Mucosa of stomach (tissue), 1 donor: ENCODE data around the gene HSPB2.

Source experiments
- H3K27me3 ChIP-seq: one replicate; pipeline ENCODE4 v1.7.0; 2013; ENCODE audit warnings: mild to moderate bottlenecking, low read length; ENCODE audit not compliant: control insufficient read depth, insufficient read depth
- H3K36me3 ChIP-seq: one replicate; pipeline ENCODE4 v1.7.0; 2013; ENCODE audit warnings: low read length; ENCODE audit not compliant: control insufficient read depth, insufficient read depth
- H3K4me1 ChIP-seq: one replicate; pipeline ENCODE4 v1.7.0; 2013; ENCODE audit warnings: mild to moderate bottlenecking, low read length; ENCODE audit not compliant: control insufficient read depth, insufficient read depth
- H3K4me3 ChIP-seq: one replicate; pipeline ENCODE4 v1.7.0; 2013; ENCODE audit warnings: low read length
- H3K9ac ChIP-seq: one replicate; pipeline ENCODE4 v1.7.0; 2013; ENCODE audit warnings: mild to moderate bottlenecking, low read length, moderate library complexity
- H3K9me3 ChIP-seq: one replicate; pipeline ENCODE4 v1.7.0; 2013; ENCODE audit warnings: mild to moderate bottlenecking, low read length, moderate library complexity; ENCODE audit not compliant: control insufficient read depth
- donor health status: Pancreatic carcinoma.

The HSPB2 gene

GRCh38 chr11:111905411-111905810 lies 7.1 kb upstream of the HSPB2 start:
- Histone ChIP-seq H3K4me3 (no peak overlapping the region), H3K9me3 (no peaks in the 10 kb centered on the region), H3K36me3 (no peaks in the 10 kb centered on the region), H3K9ac (no peak overlapping the region), H3K4me1 (no peaks in the 10 kb centered on the region), H3K27me3 (no peaks in the 10 kb centered on the region)

GRCh38 chr11:111906680-111907079 lies 5.9 kb upstream of the HSPB2 start:
- Histone ChIP-seq H3K36me3 (no peaks in the 10 kb centered on the region), H3K9me3 (no peaks in the 10 kb centered on the region), H3K4me1 (peaks cover 9% of the 10 kb centered on the region), H3K27me3 (peaks cover 1% of the 10 kb centered on the region), H3K4me3 (no peak overlapping the region), H3K9ac (no peak overlapping the region)

DNA sequence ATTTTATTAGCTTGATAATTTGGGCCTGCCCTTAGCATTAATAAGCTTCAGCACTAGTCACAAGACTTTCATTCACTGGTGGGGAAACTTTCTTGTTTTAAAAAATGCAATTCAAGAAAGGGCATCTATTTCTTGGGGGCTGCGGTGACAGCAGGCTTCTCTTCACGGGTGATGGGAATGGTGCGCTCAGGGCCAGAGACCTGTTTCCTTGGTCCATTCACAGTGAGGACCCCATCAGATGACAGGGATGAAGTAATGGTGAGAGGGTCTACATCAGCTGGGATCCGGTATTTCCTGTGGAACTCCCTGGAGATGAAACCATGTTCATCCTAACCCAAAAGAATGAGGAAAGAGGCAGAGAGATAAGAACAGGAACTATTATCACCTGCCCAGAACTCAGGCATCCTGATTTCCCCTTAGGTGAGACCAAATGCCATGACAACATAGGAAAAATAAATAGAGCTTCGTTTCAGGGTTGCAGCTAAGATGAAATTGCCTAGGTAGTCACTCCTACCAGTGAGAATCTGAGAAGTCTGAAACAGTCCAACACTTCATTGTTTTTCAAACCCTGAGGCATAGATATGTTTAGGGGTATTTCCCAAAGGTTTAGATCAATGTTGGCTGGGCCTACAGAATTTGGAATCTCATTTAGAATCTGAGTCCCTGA lies 3.8 kb upstream of the HSPB2 start:
- no peak overlapping the region for H3K9ac ChIP-seq
- H3K27me3 ChIP-seq = peaks cover 7% of the 10 kb centered on the region
- H3K36me3 ChIP-seq = no peaks in the 10 kb centered on the region
- no peak overlapping the region for H3K4me3 ChIP-seq
- H3K9me3 ChIP-seq = no peaks in the 10 kb centered on the region
- H3K4me1 ChIP-seq = peaks cover 9% of the 10 kb centered on the region

- Histone ChIP-seq H3K9me3 (no peaks in the 10 kb centered on the region), H3K9ac (no peak overlapping the region), H3K36me3 (no peaks in the 10 kb centered on the region), H3K4me3 (no peak overlapping the region), H3K4me1 (peaks cover 9% of the 10 kb centered on the region), H3K27me3 (peaks cover 7% of the 10 kb centered on the region)
These were observed 3.2 kb upstream of the HSPB2 start for GRCh38 chr11:111909378-111909777.

DNA sequence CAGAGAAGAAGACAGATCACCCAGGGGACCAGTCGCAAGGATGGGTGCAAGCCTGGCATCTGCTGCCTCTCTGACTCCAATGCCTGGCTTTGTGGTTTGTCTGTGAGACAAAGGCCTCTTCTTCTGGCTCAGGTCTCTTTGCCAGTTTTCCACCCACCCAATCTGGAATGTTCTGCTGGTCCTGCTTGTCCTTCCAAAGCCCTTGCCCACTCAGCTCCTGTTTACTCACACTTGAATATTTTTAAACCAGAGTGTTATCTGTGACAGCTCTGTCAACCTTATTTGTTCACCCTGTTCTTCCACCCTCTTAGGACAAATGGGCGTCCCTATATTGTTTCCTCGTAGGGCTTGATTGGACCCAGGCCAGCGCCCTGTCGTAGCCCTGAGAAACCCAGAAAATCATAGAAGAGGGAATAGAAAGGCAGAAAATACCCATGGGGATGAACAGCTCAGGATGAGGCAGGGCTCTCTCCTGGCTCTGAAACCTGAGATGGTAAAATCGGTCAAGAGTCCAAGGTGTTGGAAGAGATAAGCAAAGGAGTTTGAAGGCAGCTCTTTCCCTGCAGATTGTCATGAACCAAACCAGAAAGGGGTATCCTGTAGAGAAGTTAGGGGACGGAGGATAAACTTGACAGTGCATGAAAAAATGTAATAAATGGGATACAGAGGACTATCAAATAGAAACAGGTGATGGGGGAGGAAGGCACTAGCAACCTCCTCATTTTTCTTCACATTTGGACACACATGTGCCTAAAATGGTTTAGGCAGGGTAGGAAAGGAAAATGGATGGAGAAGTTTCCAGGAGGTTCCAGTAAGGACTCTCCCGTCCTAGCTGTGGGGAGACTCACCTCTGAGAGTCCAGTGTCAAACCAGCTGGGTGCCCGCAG lies 1.6 kb upstream of the HSPB2 start:
- Histone ChIP-seq H3K4me3 (no peak overlapping the region), H3K27me3 (peaks cover 7% of the 10 kb centered on the region), H3K4me1 (peaks cover 9% of the 10 kb centered on the region), H3K9me3 (no peaks in the 10 kb centered on the region), H3K9ac (peak overlapping the region; percentile 10), H3K36me3 (no peaks in the 10 kb centered on the region)

DNA sequence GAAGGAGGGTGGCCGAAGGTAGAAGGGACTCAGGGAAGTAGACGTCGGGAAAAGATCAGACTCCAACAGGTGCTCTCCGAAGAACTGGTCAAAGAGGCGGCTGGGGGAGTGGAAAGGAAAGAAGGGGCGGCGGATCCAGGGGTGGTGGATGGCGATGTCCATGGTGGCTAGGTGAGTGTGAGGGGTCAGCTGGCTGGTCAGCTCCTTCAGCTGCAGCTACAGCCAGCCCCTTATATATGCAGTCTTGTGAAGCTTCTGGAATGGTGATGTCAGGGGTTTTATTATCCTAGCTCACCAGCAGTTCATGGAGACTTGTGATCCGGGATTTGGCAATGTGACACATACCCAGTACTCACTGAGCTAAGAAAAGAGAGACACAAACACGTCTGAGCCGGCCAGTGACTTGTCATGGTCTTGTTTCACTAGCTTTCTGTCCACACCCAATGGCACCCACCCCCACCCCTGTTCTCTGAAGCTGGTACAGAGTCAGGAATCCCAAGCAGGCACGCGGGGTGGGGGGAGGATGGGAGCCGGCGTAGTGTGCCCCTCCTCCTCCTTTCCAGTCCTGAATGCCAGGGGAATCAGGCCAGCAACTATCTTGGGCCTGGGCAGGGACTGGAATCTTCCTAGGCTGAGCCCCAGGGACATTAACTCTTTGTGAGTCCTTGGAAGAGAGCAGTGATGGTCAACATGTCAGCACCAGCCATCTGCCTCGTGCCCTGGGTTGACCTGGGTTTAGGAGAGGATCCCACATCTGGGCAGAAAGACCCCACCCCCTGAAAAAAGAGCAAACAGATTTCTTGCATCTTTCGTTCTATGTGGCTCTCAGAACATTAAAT lies 752 bp upstream of the HSPB2 start, which contains the start of gene CRYAB:
TSS of gene CRYAB (minus strand) at position 208 of the 839 bp plus-strand sequence. CDS start at position 162, 46 bp downstream.
- Histone ChIP-seq H3K9me3 (no peaks in the 10 kb centered on the region), H3K27me3 (peaks cover 7% of the 10 kb centered on the region), H3K9ac (peak within 1 kb of the TSS; percentile 45), H3K4me3 (no peak within 1 kb of the TSS), H3K36me3 (no peaks in the 10 kb centered on the region), H3K4me1 (peaks cover 9% of the 10 kb centered on the region)

DNA sequence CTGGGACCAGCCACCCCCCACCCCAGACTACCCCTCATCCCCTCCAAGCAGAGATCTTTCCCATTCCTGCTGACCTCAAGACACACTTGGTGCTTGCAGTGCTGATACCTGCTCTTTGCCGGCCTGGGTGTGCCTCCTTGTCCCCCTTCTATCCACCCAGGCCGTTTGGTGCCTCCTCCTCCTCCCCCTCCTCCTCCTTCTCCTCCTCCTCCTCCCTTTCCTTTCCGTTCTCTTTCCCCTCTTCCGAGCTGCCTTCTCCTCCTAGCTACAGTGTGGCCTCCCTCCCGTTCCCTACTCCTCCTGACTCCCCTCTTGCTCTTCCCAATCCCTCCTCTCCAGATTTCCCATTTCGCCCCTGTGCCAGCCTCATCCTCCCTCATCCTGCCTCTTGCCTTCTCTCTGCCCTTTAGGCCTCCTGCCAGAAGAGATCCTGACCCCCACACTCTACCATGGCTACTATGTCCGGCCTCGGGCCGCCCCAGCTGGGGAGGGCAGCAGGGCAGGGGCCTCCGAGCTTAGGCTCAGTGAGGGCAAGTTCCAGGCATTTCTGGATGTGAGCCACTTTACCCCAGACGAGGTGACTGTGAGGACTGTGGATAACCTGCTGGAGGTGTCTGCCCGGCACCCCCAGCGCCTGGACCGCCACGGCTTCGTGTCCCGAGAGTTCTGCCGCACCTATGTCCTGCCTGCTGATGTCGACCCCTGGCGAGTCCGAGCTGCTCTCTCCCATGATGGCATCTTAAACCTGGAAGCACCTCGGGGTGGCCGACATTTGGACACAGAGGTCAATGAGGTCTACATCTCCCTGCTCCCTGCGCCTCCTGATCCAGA lies 712 bp downstream of the HSPB2 start:
- peak overlapping the region; percentile 5 for H3K4me3 ChIP-seq
- H3K27me3 ChIP-seq = peaks cover 7% of the 10 kb centered on the region
- H3K4me1 ChIP-seq = peaks cover 9% of the 10 kb centered on the region
- peak overlapping the region; percentile 54 for H3K9ac ChIP-seq
- H3K9me3 ChIP-seq = no peaks in the 10 kb centered on the region
- H3K36me3 ChIP-seq = no peaks in the 10 kb centered on the region

- peak overlapping the region; percentile 5 for H3K4me3 ChIP-seq
- H3K27me3 ChIP-seq = peaks cover 7% of the 10 kb centered on the region
- H3K9me3 ChIP-seq = no peaks in the 10 kb centered on the region
- peaks cover 9% of the 10 kb centered on the region for H3K4me1 ChIP-seq
- peak overlapping the region; percentile 54 for H3K9ac ChIP-seq
- H3K36me3 ChIP-seq = no peaks in the 10 kb centered on the region
These were observed 1.5 kb downstream of the HSPB2 start for GRCh38 chr11:111913997-111914396.

GRCh38 chr11:111916768-111917167 lies 4.2 kb downstream of the HSPB2 start:
- peaks cover 5% of the 10 kb centered on the region for H3K27me3 ChIP-seq
- H3K4me3 ChIP-seq = no peak overlapping the region
- H3K4me1 ChIP-seq = peaks cover 5% of the 10 kb centered on the region
- H3K9ac ChIP-seq = no peak overlapping the region
- no peaks in the 10 kb centered on the region for H3K9me3 ChIP-seq
- no peaks in the 10 kb centered on the region for H3K36me3 ChIP-seq

GRCh38 chr11:111917312-111917711 lies 4.8 kb downstream of the HSPB2 start:
- no peak overlapping the region for H3K4me3 ChIP-seq
- H3K36me3 ChIP-seq = no peaks in the 10 kb centered on the region
- H3K9me3 ChIP-seq = no peaks in the 10 kb centered on the region
- peaks cover 5% of the 10 kb centered on the region for H3K4me1 ChIP-seq
- H3K27me3 ChIP-seq = no peaks in the 10 kb centered on the region
- no peak overlapping the region for H3K9ac ChIP-seq

DNA sequence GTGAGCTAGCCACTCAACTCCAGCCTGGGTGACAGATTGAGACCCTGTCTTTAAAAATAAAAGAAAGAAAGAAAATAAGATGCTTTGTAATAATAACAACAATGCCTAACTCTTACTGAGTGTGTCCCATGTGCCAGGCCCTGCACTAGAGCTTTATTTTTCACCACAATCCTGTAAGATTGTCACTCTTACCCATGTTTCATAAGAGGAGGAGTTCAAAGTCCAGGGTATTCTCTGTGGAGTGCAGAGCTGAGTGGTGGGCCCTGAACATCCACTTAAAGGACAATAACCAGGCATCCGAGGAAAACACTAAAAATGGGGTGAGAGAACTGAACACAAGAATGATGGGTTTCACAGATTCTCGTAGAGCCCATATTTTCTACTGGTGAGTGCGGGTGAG lies 5.3 kb downstream of the HSPB2 start:
- H3K9me3 ChIP-seq = no peaks in the 10 kb centered on the region
- H3K27me3 ChIP-seq = no peaks in the 10 kb centered on the region
- peaks cover 7% of the 10 kb centered on the region for H3K4me1 ChIP-seq
- H3K9ac ChIP-seq = peak overlapping the region; percentile 35
- no peak overlapping the region for H3K4me3 ChIP-seq
- H3K36me3 ChIP-seq = no peaks in the 10 kb centered on the region
